GM12878 (cell line): Measurements from ENCODE around the gene EHHADH. TPM values are rescaled to one million over a fixed set of nuclear protein-coding genes. Genes with fewer than 3 reads are reported as not detected.

Experiments used
- ATF2 ChIP-seq: IDR thresholded peaks from 2 replicates; pipeline ENCODE4 v1.6.1; 2012; ENCODE audit warnings: low read length, inconsistent platforms
- BACH1 ChIP-seq: fragments of 450-650 bp; IDR thresholded peaks from 2 replicates; pipeline ENCODE4 v1.6.1; 2017; ENCODE audit warnings: mild to moderate bottlenecking, borderline replicate concordance
- CBFB ChIP-seq: IDR thresholded peaks from 2 replicates; pipeline ENCODE4 v1.6.1; 2016; ENCODE audit warnings: antibody characterized with exemption, low read depth
- CHD1 ChIP-seq: IDR thresholded peaks from 2 replicates; pipeline ENCODE4 v1.6.1; 2012; ENCODE audit warnings: low read depth, low read length, improper control_type of control experiment
- CHD4 ChIP-seq: fragments of 200-600 bp; sonication (generic); IDR thresholded peaks from 2 replicates; pipeline ENCODE4 v1.6.1; 2016; ENCODE audit warnings: mild to moderate bottlenecking
- EED ChIP-seq: sonication (generic); IDR thresholded peaks from 2 replicates; pipeline ENCODE4 v1.6.1; 2016; ENCODE audit warnings: antibody characterized with exemption, low read depth
- ELK1 ChIP-seq: IDR thresholded peaks from 2 replicates; pipeline ENCODE4 v1.6.1; 2012; ENCODE audit warnings: low read depth, low read length, improper control_type of control experiment
- ETV6 ChIP-seq, 2 experiments: fragments of 450-650 bp in 1 of 2; IDR thresholded peaks in 1 of 2; conservative IDR thresholded peaks in 1 of 2; 2 replicates each; pipeline ENCODE4 v1.6.1; 2014; ENCODE audit warnings: antibody characterized with exemption in 1 of 2, borderline replicate concordance in 1 of 2, low read depth in 1 of 2, mild to moderate bottlenecking in 1 of 2, moderate library complexity in 1 of 2
- GABPA ChIP-seq: IDR thresholded peaks from 2 replicates; pipeline ENCODE4 v1.6.1; 2014; ENCODE audit warnings: antibody characterized with exemption, low read depth, mild to moderate bottlenecking, inconsistent platforms
- HCFC1 ChIP-seq: fragments of 150-350 bp; IDR thresholded peaks from 2 replicates; pipeline ENCODE4 v1.6.1; 2014; ENCODE audit warnings: low read length
- HDAC2 ChIP-seq: fragments of 200-600 bp; sonication (generic); IDR thresholded peaks from 2 replicates; pipeline ENCODE4 v1.6.1; 2017
- IKZF1 ChIP-seq: fragments of 450-650 bp; conservative IDR thresholded peaks from 2 replicates; pipeline ENCODE4 v1.6.1; 2017; ENCODE audit warnings: antibody characterized with exemption, mild to moderate bottlenecking
- IKZF2 ChIP-seq, 2 experiments: fragments of 450-650 bp; IDR thresholded peaks; 2 replicates each; pipeline ENCODE4 v1.6.1; 2017; ENCODE audit warnings: mild to moderate bottlenecking in 2 of 2, moderate library complexity in 2 of 2
- JUND ChIP-seq: IDR thresholded peaks from 2 replicates; pipeline ENCODE4 v1.6.1; 2012; ENCODE audit warnings: low read depth, mild to moderate bottlenecking, low read length, improper control_type of control experiment, moderate library complexity
- KDM1A ChIP-seq: fragments of 200-600 bp; sonication (generic); IDR thresholded peaks from 2 replicates; pipeline ENCODE4 v1.6.1; 2016; ENCODE audit warnings: borderline replicate concordance
- NBN ChIP-seq: fragments of 450-650 bp; IDR thresholded peaks from 2 replicates; pipeline ENCODE4 v1.6.1; 2016
- NFIC ChIP-seq: IDR thresholded peaks from 2 replicates; pipeline ENCODE4 v1.6.1; 2012; ENCODE audit warnings: low read depth, mild to moderate bottlenecking, inconsistent platforms, low read length, moderate library complexity
- NFXL1 ChIP-seq: fragments of 450-650 bp; IDR thresholded peaks from 2 replicates; pipeline ENCODE4 v1.6.1; 2017; ENCODE audit warnings: antibody characterized with exemption, mild to moderate bottlenecking, borderline replicate concordance
- PAX5 ChIP-seq: IDR thresholded peaks from 2 replicates; pipeline ENCODE4 v1.6.1; 2011; ENCODE audit warnings: low read depth, low read length, borderline replicate concordance
- POLR2A ChIP-seq: IDR thresholded peaks from 2 replicates; pipeline ENCODE4 v1.6.1; 2011; ENCODE audit warnings: low read depth, mild to moderate bottlenecking, low read length
- POU2F2 ChIP-seq: IDR thresholded peaks from 3 replicates; pipeline ENCODE4 v1.6.1; 2011; ENCODE audit warnings: low read depth, mild to moderate bottlenecking, low read length, borderline replicate concordance
- RB1 ChIP-seq: fragments of 450-650 bp; formaldehyde crosslinking; IDR thresholded peaks from 2 replicates; pipeline ENCODE4 v1.6.1; 2017; ENCODE audit warnings: mild to moderate bottlenecking, borderline replicate concordance
- RBBP5 ChIP-seq: fragments of 200-600 bp; sonication (generic); conservative IDR thresholded peaks from 2 replicates; pipeline ENCODE4 v1.6.1; 2016
- RCOR1 ChIP-seq: conservative IDR thresholded peaks from 2 replicates; pipeline ENCODE4 v1.6.1; 2012; ENCODE audit warnings: low read depth, low read length, improper control_type of control experiment
- RELA ChIP-seq: fragments of 450-650 bp; IDR thresholded peaks from 2 replicates; pipeline ENCODE4 v1.8.0; 2014; ENCODE audit warnings: borderline replicate concordance; ENCODE audit not compliant: partially characterized antibody
- RUNX3 ChIP-seq: IDR thresholded peaks from 2 replicates; pipeline ENCODE4 v1.6.1; 2012; ENCODE audit warnings: low read length, inconsistent platforms
- SIX5 ChIP-seq: IDR thresholded peaks from 2 replicates; pipeline ENCODE4 v1.6.1; 2011; ENCODE audit warnings: mild to moderate bottlenecking, low read depth, low read length, moderate library complexity; ENCODE audit not compliant: severe bottlenecking
- SKIL ChIP-seq: fragments of 450-650 bp; IDR thresholded peaks from 2 replicates; pipeline ENCODE4 v1.6.1; 2017; ENCODE audit warnings: mild to moderate bottlenecking, low read depth, inconsistent platforms; ENCODE audit not compliant: poor library complexity, severe bottlenecking
- SRF ChIP-seq, 2 experiments: IDR thresholded peaks; 2 replicates each; pipeline ENCODE4 v1.6.1; 2011; ENCODE audit warnings: low read depth in 2 of 2, low read length in 2 of 2, mild to moderate bottlenecking in 1 of 2, moderate library complexity in 1 of 2
- TCF12 ChIP-seq: IDR thresholded peaks from 2 replicates; pipeline ENCODE4 v1.6.1; 2011; ENCODE audit warnings: low read depth, mild to moderate bottlenecking, low read length
- ZSCAN29 ChIP-seq: fragments of 450-650 bp; IDR thresholded peaks from 2 replicates; pipeline ENCODE4 v1.6.1; 2017; ENCODE audit warnings: mild to moderate bottlenecking, moderate library complexity
- polyA plus RNA-seq, 11 experiments: library from polyadenylated mRNA; depleted of rRNA in 4 of 11; unstranded in 6 of 11; stranded (reverse) in 5 of 11; fragments of >200 nt; fragmentation: Nextera tagmentation in 4 of 11; fragmentation: Illumina TruSeq in 1 of 11; extraction: Ambion mirVana in 4 of 11; extraction: Trizol in 1 of 11; gene quantifications; 1 replicate in 1 of 11; 2 replicates in 10 of 11; pipeline versions ENCODE4 v1.2.1 to v1.2.3, GENCODE V29; 2011 to 2016; ENCODE audit warnings: inconsistent platforms in 2 of 11, missing spikeins in 2 of 11, low read depth in 1 of 11
- total RNA-seq, 4 experiments: library from RNA; depleted of rRNA in 3 of 4; stranded (reverse); fragments of >200 nt in 3 of 4; fragmentation: Illumina TruSeq in 1 of 4; extraction: Trizol in 1 of 4; gene quantifications; 2 replicates each; pipeline versions ENCODE4 v1.2.1 to v1.2.3, GENCODE V29; 2013 to 2021

The EHHADH gene
- total and polyA plus RNA-seq, 10 of the 15 experiments (the other 5 are each of a cell fraction or from before 2014, with no cell fraction given) = 0.96 to 8.4 (median 5.3) TPM

DNA sequence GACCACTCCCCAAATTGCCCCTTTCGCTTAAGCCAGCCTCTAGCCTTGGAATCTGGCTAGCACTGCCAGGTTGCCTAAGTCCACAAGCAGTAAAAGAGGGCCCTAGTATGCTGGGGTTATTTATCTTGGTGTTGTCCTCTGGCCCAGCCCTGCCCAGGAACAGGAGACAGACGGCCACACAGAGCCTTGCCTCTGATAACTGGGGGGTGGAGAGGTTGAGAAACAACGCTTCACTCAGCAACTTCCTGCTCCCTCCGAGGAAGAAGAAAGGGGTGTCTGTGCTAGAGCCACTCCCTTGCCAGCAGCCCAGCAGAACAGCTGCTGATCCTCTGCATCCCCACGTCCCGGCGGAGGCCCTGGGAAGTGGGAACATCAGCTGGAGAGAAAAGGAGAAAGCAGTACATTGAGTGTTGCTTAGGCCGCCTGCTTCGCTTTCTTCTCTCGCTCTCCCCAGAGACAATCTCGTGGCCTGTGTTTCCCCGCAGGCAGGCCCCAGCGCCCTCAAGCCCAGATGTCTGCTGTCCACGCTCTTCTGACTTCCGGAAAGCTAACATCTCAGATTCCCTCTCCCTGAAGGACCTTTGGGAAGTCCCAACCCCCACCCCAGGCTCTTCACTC lies 78.4 kb downstream of the EHHADH start (continued):
- no peak for TF ChIP-seq ATF2
- TF ChIP-seq CHD1 = no peak
- TF ChIP-seq HDAC2 = no peak
- no peak for TF ChIP-seq JUND
- no peak for TF ChIP-seq NFXL1
- TF ChIP-seq EED = peak; percentile 60; the same call in 1 of the 2 replicates
- 0 out of 3 replicates have a peak, but pooled peaks have one; percentile 22 for TF ChIP-seq POU2F2
- TF ChIP-seq ZSCAN29 = no peak
- no peak for TF ChIP-seq NBN
- TF ChIP-seq SIX5 = no peak
- TF ChIP-seq KDM1A = no peak
- TF ChIP-seq ELK1 = peak; percentile 42; the same call in 1 of the 2 replicates
- TF ChIP-seq SKIL = no peak
- peak; percentile 45 to 57; a peak in 2 of 4 replicates for TF ChIP-seq IKZF2 (IDR thresholded peaks at IDR 0.05)
- no peak for TF ChIP-seq RCOR1
- no peak for TF ChIP-seq SRF (IDR thresholded peaks at IDR 0.05; ENCODE audit: low read depth in 2 of 2, low read length in 2 of 2)
- TF ChIP-seq RELA = peak; percentile 7
- TF ChIP-seq HCFC1 = no peak
- TF ChIP-seq NFIC = peak; percentile 47; the same call in 1 of the 2 replicates
- peak; percentile 20; the same call in 1 of the 2 replicates for TF ChIP-seq GABPA
- TF ChIP-seq POLR2A = peak; percentile 67
- no peak for TF ChIP-seq RB1
- TF ChIP-seq PAX5 = 0 out of 2 replicates have a peak, but pooled peaks have one; percentile 32
- TF ChIP-seq ETV6 (conservative IDR thresholded peaks at IDR 0.05 in 1 of 2, IDR thresholded peaks at IDR 0.05 in 1 of 2; ENCODE audit: borderline replicate concordance in 1 of 2, low read depth in 1 of 2) = 0 out of 4 replicates have a peak, but pooled peaks of 1 of the 2 experiments have one; percentile 18
- no peak for TF ChIP-seq RBBP5
- TF ChIP-seq BACH1 = no peak
- TF ChIP-seq IKZF1 = peak; percentile 33; the same call in 1 of the 2 replicates
- peak; percentile 57 for TF ChIP-seq RUNX3
- peak; percentile 59; the same call in 1 of the 2 replicates for TF ChIP-seq TCF12
- TF ChIP-seq CBFB = no peak
- no peak for TF ChIP-seq CHD4
